ACHN (cell line): Measurements from ENCODE around the gene GPR84.

Experiments used
- DNase-seq: peaks from one replicate; pipeline ENCODE4 v3.0.0-alpha.2; 2015
- in situ Hi-C: cut with HindIII; loops from 2 replicates; pipeline ENCODE4 v1.10.0; 2017; ENCODE audit warnings: low sequenced_read_pairs, low pct_ligation_motif_present, low pct_unique_long_range_greater_than_20kb

Gene GPR84

DNA sequence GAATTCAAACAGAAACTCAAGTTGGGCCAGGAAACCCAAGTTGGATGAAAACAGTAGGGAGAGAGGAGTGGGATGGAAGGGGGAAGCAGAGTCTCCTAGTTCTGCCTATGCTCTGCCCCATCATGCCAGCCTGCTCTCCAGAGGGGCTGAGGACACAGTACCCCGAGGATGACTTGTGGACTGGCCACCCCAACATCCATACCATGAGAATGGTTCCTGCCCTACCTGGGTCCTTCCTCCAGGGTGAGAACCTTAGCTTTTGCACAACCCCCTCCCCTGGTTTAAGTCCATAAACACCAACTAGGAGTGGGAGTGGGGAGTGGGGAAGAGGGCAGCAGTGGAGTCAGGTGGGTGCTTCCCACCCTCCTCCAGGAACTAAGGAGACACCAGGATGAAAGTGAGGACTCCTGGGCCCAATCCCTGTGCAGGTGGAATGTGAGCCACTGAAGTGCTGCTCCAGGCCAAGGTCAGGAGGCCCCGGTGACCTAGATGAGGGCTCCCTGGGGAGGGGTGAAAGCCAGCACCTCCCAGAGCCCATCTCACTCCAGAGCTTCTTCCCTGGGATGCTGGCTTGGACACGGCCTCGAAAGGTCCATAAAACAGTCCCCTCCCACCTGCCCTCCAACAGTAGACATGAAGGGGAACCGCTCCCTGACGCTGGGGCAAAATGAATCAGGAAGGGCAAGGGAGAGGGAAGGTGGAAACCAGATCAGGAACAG, 13.7 kb upstream of the GPR84 start:
- in situ Hi-C loops: no loop called here

DNA sequence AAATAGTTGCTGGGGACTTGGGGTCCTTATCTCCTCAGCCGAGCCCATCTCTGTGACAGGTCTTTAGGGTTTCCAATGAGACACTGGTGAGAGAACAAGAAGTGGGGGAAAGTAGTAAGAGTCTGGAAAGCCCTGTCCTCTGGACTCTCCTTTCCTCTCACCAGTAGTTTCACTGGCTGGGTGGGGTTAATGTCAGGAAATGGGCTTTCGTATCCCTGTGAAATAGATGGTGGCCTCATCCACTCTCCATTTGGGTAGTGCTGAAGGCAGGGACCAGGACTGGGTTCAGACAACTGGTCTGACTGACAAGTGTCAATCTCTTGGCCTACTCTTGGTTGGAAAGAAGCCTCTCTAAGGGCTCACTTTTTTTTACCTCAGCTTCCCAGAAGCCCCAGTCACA, 12.7 kb upstream of the GPR84 start:
- no peak for DNase-seq
- in situ Hi-C loops: no loop called here

More for the DNA sequence above, 13.7 kb upstream of the GPR84 start:
- no peak for DNase-seq

DNA sequence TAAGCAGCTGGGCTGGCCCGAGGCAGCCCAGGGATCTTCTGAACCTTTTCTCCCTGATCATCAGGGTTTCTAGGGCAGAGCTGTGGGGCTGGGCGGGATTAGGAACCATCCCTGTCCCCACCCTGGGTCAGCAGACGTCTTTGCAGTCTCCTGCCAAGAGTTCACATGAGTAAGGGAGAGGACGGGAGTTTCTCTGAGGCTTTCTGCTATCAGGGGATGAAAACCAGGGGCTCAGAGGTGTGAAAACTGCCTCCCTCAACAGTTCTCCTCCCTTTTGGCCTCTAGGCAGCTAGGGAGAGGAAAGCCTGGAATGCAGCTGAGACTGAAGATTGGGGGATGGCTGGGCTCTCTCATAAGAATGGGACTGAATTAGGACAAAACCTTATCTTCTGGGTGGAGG, 12.3 kb upstream of the GPR84 start:
- no peak for DNase-seq
- in situ Hi-C loops: no loop called here

DNA sequence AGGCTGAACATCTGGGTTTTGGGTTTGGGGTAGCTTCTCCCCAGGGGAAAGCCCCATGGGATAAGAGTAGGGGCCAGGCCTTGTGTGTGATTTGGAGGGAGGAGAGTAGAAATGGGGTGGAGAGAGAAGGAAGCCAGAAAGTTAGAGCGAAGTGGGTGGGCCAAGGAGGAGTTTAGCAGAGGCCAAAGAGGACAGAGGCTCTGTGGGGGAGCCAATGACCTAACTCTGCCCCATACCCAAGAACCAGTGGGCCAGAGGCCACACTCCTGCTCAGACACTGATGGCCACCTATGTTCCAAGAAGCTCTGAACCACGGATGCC, 10.9 kb upstream of the GPR84 start:
- in situ Hi-C loops: no loop called here

DNA sequence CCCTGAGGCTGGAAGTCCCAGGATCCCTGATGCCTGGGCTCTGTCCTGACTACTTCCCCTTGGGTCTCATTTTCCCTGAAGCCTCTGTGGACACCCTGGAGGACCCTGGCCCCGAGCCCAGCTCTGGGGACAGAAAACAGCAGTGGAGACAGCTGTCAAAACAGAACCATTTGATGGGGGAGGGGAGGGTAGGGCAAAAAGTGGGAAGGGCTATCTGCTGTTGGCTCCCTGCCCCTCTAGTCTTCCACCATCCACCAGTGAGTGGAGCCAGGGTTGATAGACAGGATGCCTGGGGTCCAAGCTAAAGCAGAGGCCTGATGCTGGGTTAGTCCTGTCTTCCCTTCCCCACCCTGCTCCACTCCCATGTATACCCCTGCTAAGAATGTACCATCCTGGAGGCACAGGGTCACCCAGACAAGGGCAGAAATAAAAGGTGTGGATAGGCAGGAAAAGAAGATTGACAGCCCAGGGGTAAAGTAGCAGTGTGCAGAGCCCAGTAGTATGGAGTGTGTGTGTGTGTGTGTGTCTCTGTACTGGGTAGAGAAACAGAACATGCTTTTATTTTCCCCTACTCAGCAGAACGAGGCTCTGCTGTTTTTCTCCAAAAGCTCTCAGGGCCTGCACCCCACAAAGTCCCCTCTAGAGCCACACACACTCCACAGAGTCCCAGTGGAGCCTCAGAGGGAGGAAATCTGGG, 10.4 kb upstream of the GPR84 start:
- no peak for DNase-seq
- in situ Hi-C loops: no loop called here

More for the DNA sequence above, 10.9 kb upstream of the GPR84 start:
- no peak for DNase-seq

DNA sequence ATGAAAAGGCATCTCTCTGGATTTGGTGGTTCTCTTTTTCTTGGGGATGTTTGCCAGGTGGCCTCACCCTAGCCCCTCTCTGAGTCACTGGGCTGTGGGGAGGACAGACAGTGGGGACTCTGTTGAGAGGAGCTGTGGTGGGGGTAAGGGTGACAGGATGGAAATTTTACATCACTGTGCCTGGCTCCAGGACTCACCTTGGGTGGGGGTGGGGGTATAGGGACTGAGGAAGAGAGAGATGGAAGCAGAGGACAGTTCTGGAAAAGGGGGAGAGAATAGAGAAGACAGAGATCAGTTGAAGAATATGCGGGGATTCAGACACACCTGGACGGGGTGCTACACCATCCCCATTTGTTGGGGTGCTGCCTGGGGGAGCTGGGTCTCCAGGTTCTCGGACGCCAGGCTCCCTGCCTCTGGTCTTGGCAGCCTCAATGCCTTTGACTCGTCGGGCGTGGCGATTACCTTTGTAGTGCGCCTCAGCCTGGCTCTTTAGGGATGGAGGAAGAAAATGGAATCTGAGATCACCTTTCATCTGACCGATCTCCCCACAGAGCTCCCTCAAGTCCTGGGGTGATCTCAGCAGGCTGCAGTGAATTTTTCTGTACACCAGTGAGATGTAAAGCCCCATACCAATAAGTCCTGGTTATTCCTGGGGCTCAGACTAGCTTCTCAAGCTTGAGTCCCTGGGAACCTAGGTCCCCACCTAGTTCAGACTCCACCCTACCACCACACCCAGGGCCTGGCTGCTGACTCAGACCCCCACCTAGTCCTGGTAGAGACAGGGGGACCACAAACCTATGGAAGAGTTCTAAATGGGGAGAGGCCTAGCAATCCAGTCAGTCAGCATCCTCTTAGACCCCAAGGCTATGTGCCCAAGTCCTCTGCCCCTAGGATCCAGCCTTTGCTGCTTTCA, 9.6 kb upstream of the GPR84 start:
- DNase-seq: no peak
- in situ Hi-C loops: no loop called here

DNA sequence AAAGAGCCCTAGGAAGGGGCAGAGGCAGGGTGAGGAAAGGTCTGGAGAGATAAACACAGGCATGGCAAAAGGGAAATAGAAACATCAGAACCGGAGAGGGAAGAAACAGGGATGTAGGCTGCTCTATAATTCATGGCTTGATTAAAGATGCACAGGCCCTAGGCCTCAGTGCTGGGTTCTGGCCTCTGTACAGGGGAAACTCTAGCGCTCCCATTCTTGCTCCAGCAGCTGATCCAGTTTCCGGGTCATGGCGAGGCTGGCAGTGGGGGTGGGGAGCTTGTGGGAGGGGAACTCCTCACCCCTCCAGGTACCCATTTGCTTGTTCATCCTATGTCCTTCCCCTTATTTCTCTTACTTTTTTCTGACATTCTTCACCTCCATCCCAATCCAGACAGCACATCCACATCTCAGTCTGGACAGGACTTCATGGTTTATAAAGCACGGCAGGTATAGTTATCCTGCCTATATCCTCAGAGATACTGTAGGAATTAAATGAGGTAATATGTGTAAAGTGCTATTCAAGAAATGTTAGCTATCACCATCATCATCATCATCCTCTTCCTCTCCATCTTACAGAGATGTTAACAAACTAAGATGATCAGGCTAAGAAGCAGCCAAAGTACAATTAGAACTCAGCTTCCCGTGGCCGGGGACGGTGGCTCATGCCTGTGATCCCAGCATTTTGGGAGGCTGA, 8.0 kb upstream of the GPR84 start:
- DNase-seq: no peak
- in situ Hi-C loops: no loop called here

DNA sequence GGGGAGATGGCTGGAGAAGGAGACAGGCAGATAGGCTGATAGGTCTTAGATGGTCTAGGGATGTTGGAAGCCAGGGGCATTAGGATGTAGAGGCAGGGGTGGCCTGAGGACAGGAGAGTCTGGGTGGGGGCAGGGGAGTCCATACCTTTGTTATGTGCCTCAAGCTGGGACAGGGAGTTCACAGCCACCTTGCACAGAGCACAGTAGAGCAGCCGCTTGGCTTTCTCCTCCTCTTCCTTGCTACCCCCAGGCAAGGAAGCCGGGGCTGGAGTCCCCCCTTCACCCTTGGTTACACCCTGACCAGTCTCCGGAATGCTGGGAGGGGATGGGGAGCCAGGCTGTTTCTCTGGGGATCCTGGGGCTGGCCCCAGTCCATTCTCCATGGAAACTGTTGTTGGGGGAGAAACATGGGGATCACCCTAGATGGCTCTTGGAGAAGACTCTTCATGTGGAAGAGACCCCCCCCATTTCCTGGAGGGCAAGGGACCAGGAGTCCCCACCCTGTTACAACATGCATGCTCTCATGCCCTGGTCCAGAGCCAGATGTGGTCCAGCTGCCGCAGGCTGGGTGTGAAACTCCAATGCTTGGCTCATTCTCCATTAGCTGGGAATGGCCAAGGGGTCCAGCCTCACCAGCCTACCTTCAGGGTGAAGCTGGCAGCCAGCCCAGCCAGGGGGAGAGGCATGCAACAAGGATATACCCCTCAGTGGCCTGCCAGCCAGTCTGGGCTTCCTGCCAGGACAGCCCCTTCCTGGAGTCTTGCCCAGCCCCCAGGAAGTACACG, 7.2 kb upstream of the GPR84 start:
- in situ Hi-C loops: no loop called here
- DNase-seq: no peak

DNA sequence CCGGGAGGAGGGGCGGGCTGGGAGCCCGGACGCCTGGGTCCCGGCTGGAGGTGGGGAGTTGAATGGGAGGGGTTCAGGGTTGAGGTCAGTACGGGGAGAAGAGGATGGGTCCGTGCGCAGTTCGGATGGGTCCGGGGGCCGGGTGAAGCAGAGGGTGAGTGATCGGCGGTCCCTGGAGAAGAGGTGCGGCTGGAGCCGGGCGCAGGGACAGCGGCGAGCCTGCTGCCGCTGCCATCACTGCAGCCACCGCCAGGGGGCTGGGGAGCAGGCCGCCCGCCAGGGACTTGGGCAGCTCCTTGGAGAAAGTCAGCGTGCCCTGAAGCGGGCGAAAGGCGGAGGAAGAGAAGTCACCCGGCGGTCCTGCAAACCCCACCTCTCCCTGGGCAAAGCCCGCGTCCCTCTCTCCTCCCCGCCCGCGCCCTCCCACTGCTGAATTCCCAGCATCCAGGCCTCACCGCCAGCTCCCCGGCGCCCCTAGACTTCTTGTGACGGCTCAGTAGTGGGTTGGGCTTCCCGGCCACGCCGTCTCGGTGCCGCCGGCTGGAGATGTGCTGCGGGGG, 6.0 kb upstream of the GPR84 start:
- in situ Hi-C loops: no loop called here

DNA sequence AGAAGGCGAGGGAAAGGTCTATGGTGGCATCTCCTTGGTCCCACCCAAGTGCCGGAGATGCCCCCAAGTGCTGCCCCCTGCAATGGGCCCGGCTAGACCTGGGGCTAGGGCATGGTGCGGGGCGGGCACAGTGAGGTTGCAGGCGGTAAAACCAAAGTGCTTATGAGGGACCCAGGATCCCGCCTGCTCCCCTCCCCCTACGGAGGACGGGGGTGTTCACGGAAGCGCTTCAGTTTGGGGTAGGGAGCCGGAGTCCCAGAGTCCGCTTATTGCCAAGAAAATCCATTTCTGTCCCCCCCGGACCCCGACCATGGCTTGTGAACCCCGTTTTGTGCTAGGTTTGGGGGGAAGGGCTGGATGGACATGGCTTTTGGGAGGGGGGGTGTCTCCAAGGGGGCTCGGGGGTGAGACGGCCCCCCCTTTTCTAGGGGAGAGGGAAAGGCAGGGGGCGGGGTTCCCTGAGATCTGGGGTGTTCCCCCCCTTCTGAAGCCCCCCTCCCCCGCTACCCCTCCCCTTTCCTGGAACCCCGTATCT, 5.4 kb upstream of the GPR84 start:
- in situ Hi-C loops: no loop called here
- DNase-seq: no peak

More for the DNA sequence above, 6.0 kb upstream of the GPR84 start:
- DNase-seq: peak; percentile 92

DNA sequence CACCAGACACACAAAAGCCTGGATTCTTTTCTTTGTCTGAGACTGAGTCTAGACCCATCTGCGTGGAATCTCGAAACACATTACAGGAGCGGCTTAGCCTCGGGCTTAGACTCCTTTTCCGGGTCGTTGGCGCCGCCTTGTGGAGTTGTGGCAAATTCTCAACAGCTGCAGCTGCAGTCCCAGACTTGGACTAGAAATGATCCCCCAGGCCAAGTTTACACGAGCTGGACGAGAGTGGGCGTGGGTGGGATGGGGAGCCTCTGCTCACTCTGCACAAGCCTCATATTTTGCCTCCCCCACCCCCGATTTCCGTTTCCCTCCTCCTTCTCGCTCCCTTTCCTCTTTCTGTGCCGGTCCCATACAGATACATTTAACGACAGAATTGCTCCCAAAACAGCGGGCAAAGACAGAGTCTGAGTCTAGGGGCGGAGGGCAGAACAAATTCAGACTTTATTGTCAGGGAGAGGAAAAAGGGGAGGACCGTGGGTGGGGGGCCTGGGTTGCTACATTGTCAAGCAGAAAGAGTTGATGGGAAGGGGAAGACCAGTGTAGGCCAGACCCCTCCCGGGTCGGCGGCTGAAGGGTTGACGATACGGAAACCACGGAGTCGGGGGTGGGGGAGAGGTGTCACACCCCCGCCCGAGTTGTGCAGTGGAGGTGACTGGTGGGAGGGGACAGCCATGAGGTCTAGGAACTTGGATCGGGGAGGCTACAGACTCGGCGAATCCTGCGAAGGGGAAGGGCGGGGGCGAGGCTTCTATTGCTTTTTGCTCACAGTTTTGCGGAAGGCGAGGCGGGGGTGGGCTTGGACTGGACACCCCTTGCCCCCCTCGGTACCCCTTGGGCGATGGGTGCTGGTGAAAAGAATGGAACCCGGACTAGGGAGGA, 4.7 kb upstream of the GPR84 start:
- DNase-seq: peak; percentile 93
- in situ Hi-C loops: no loop called here

DNA sequence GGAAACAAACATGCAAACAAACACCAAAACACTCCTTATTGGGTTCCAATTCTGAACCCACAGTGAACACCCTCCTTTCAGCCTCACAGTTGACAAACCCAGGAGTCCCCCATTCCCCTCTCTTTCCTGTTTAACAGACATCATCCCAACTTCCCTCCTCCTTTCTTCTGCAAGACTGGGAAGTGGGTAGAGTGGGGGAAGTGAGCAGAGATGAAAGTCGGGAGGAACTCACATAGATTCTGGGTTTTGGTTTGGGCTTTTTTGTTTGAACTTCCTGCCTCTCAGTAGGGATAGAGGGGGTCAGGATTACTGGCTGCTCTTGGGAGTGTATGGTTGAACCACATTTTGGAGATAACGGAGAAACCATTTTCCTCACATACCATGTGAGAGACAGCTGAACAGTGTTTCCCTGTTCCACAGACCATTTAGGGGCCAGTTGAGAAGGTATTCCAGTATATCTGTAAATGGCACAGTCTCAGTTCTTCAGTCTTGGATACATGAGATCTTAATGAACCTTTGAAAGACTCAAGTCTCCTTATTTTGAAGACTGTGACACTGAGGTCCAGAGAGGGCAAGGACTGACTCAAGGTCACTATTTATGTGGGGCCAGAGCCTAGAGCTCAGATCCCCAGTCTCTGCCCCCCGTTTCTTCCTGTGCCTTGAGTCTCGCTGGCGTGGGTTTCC, 3.9 kb upstream of the GPR84 start:
- in situ Hi-C loops: no loop called here
- DNase-seq: no peak

DNA sequence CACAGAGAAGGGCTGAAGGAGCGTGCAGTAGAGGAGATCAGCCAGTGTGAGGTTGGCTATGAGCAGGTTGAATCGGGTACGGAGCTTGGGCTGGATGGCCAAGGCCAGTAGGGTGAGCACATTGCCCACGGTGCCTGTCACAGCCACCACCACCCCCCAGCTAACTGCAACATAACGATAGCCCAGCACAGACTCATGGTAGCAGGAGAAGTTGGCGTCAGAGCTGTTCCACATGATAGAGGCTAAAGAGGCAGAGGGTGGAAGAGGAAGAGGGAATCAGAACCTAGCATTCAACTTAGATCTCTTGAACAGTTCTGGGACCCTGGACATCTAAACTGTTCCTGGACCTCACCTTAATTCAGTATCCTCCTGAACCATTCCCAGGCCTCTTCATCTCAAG, 668 bp downstream of the GPR84 start:
- in situ Hi-C loops: no loop called here
- no peak for DNase-seq

DNA sequence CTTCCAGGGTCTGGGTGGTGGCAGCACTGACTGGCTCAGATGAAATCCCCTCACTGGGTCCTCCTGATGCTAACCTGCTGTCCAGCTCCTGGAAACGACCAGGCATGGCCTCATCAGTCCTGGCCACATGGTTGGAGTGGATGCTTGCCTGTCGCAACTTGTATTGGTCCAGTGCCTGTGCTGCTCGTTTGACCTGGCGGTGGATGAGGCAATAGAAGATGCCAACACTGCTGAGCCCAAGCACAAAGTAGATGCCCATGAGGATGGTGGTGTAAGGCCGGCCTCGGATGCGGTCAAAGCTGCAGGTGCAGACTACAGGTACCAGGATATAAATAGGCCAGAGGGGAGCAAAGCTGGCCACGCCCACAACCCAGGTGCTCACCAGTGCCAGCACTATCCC, 1.2 kb downstream of the GPR84 start:
- in situ Hi-C loops: no loop called here
- DNase-seq: no peak

DNA sequence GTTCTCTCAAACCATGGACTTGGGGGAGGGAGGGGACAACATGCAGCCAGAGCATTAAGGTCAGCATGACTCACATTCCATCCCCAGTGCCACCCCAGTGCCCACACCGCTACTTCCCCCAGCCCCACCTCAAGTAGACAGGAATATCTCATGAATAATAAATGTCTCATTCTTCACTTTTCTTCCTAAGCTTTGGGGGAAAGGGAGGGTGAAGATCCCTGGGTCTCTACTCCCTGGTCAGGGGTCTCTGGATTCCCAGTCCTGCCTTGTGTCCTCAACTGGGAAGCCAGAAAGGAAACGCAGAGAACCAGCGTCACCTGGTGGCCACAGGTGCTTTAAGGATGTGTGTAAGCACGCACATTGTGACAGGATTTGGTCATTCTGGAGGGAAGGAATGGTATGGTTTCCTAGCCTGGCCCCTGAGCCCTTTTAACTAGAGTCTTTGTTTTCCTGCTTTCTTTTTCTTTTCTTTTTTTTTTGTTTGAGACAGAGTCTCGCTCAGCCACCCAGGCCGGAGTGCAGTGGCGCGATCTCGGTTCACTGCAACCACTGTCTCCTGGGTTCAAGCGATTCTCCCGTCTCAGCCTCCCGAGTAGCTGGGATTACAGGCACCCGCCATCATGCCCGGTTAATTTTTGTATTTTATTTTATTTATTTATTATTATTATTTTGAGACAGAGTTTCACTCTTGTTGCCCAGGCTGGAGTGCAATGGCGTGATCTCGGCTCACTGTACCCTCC, 3.4 kb downstream of the GPR84 start:
- in situ Hi-C loops: no loop called here
- peak; percentile 91 for DNase-seq
